ENCODE data around the gene ATP6V1C2.
"Not testable (repeated sequence)": the region's sequence is repeated elsewhere in the genome, so short reads cannot be mapped to it uniquely, and the experiment has no call there.

The ATP6V1C2 gene

GRCh38 chr2:10768063-10768507, 46.7 kb downstream of the ATP6V1C2 start:
- no peak for DNase-seq (ENCODE audit: low spot score)

- DNase-seq (ENCODE audit: low spot score) = no peak
Measured at GRCh38 chr2:10770956-10771750, 49.7 kb downstream of the ATP6V1C2 start.

GRCh38 chr2:10771786-10772185, 50.4 kb downstream of the ATP6V1C2 start:
- DNase-seq (ENCODE audit: low spot score) = no peak

- no peak for DNase-seq (ENCODE audit: low spot score)
Measured at GRCh38 chr2:10772201-10772867, 50.9 kb downstream of the ATP6V1C2 start.

GRCh38 chr2:10772868-10773215, 51.4 kb downstream of the ATP6V1C2 start:
- DNase-seq (ENCODE audit: low spot score) = no peak

- no peak for DNase-seq (ENCODE audit: low spot score)
Measured at GRCh38 chr2:10773821-10774341, 52.5 kb downstream of the ATP6V1C2 start.

GRCh38 chr2:10774394-10774793, 53.0 kb downstream of the ATP6V1C2 start:
- no peak for DNase-seq (ENCODE audit: low spot score)

- no peak for DNase-seq (ENCODE audit: low spot score)
Measured at GRCh38 chr2:10775021-10775780, 53.8 kb downstream of the ATP6V1C2 start.

GRCh38 chr2:10775831-10776230, 54.4 kb downstream of the ATP6V1C2 start:
- DNase-seq (ENCODE audit: low spot score) = no peak

- no peak for DNase-seq (ENCODE audit: low spot score)
Measured at GRCh38 chr2:10776231-10776977, 55.0 kb downstream of the ATP6V1C2 start.

GRCh38 chr2:10777111-10777841, 55.8 kb downstream of the ATP6V1C2 start:
- no peak for DNase-seq (ENCODE audit: low spot score)

- no peak for DNase-seq (ENCODE audit: low spot score)
Measured at GRCh38 chr2:10777842-10778723, 56.7 kb downstream of the ATP6V1C2 start.

GRCh38 chr2:10778724-10779115, 57.3 kb downstream of the ATP6V1C2 start:
- no peak for DNase-seq (ENCODE audit: low spot score)

GRCh38 chr2:10779776-10780490, 58.5 kb downstream of the ATP6V1C2 start:
- no peak for DNase-seq (ENCODE audit: low spot score)

- DNase-seq (ENCODE audit: low spot score) = no peak
Measured at GRCh38 chr2:10780491-10780820, 59.0 kb downstream of the ATP6V1C2 start.

- DNase-seq (ENCODE audit: low spot score) = not testable (repeated sequence)
Measured at GRCh38 chr2:10780821-10781220, 59.4 kb downstream of the ATP6V1C2 start.

GRCh38 chr2:10781746-10782145, 60.3 kb downstream of the ATP6V1C2 start:
- DNase-seq (ENCODE audit: low spot score) = no peak

- DNase-seq (ENCODE audit: low spot score) = no peak
Measured at GRCh38 chr2:10783421-10783820, 62.0 kb downstream of the ATP6V1C2 start.

- no peak for DNase-seq (ENCODE audit: low spot score)
Measured at GRCh38 chr2:10784719-10785118, 63.3 kb downstream of the ATP6V1C2 start.

GRCh38 chr2:10785260-10785659, 63.8 kb downstream of the ATP6V1C2 start:
- DNase-seq (ENCODE audit: low spot score) = no peak

Measured in left forelimb (tissue), 1 donor.